ENCODE results near the gene RLF. TPM values are rescaled to one million over a fixed set of nuclear protein-coding genes. Genes with fewer than 3 reads are reported as not detected.

Gene RLF
- polyA plus RNA-seq, 2 of the 4 experiments (the other 2 are of a cell fraction), result 4.7 to 7.9 TPM

DNA sequence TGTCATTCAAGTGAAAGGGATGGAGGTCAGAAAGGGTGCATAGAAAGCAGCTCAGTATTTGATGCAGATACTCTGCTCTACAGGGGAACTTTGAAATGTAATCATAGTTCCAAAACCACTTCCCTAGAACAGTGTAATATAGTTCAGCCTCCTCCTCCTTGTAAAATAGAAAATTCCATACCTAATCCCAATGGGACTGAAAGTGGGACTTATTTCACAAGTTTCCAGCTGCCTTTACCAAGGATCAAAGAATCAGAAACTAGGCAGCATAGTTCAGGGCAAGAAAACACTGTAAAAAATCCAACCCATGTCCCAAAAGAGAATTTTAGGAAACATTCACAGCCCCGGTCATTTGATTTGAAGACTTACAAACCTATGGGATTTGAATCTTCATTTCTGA lies 78.4 kb downstream of the RLF start (continued):
- TF ChIP-seq, protein P1, sequence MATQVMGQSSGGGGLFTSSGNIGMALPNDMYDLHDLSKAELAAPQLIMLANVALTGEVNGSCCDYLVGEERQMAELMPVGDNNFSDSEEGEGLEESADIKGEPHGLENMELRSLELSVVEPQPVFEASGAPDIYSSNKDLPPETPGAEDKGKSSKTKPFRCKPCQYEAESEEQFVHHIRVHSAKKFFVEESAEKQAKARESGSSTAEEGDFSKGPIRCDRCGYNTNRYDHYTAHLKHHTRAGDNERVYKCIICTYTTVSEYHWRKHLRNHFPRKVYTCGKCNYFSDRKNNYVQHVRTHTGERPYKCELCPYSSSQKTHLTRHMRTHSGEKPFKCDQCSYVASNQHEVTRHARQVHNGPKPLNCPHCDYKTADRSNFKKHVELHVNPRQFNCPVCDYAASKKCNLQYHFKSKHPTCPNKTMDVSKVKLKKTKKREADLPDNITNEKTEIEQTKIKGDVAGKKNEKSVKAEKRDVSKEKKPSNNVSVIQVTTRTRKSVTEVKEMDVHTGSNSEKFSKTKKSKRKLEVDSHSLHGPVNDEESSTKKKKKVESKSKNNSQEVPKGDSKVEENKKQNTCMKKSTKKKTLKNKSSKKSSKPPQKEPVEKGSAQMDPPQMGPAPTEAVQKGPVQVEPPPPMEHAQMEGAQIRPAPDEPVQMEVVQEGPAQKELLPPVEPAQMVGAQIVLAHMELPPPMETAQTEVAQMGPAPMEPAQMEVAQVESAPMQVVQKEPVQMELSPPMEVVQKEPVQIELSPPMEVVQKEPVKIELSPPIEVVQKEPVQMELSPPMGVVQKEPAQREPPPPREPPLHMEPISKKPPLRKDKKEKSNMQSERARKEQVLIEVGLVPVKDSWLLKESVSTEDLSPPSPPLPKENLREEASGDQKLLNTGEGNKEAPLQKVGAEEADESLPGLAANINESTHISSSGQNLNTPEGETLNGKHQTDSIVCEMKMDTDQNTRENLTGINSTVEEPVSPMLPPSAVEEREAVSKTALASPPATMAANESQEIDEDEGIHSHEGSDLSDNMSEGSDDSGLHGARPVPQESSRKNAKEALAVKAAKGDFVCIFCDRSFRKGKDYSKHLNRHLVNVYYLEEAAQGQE (IDR thresholded peaks at IDR 0.05), result no peak
- TF ChIP-seq KDM5A (IDR thresholded peaks at IDR 0.05) (no peak), ESRRA (IDR thresholded peaks at IDR 0.05; ENCODE audit: borderline replicate concordance, low read length) (no peak), RFX5 (IDR thresholded peaks at IDR 0.05) (no peak)

DNA sequence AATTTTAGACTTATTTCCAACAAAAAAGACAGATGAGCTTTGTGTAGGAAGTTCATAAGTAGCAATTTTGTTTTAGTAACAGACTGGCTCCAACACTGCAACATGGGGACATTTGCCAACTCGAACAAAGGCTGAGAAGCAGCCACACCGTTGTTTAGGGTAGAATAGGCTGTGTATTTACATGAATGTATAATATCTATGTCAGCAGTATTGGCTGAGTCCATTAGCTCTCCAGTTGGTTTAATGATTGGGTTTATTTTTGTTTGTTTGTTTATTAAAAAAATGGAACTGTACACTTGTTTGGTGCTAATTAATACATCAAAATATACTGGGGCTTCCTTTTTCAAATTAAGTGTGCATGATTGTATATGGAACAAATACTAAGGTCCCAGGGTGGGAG lies 79.2 kb downstream of the RLF start:
- no peaks in the 10 kb centered on the region for H3K4me1 ChIP-seq
- no peak overlapping the region for H3K4me2 ChIP-seq
- ChIA-PET POLR2A (no interaction called here), CTCF (no interaction called here)
- FAIRE-seq, result no peak
- 97% methylated on average over 2 of the region's 2 CpGs for WGBS (ENCODE audit: missing lambda C conversion rate)
- no peak for TF ChIP-seq CHD4 (IDR thresholded peaks at IDR 0.05; ENCODE audit: borderline replicate concordance)
- TF ChIP-seq HOXB13 (CRISPR knock-in tag; IDR thresholded peaks at IDR 0.05; ENCODE audit: low read depth), result no peak
- ATAC-seq, result no peak
- no peaks in the 10 kb centered on the region for H3K9me3 ChIP-seq
- no peak overlapping the region for H3K4me3 ChIP-seq
- DNase-seq (ENCODE audit: low read depth in 1 of 2, low spot score in 1 of 2), result no peak
- no peak overlapping the region for H3K27ac ChIP-seq

GRCh38 chr1:40241362-40241761 lies 80.2 kb downstream of the RLF start:
- Histone ChIP-seq H3K4me1 (no peaks in the 10 kb centered on the region), H3K9me3 (no peaks in the 10 kb centered on the region), H3K27ac (no peak overlapping the region), H3K4me3 (no peak overlapping the region), H3K4me2 (no peak overlapping the region)
- DNase-seq (ENCODE audit: low read depth in 1 of 2, low spot score in 1 of 2) (no peak), ATAC-seq (no peak), FAIRE-seq (no peak)
- ChIA-PET POLR2A (no interaction called here), CTCF (interaction anchor here (1.3 kb wide), 1 partner anchor 58 kb away, joined by 3 read pairs; no protein-coding TSS in a partner anchor)
- 100% methylated on average over 1 of the region's 1 CpG for WGBS (ENCODE audit: missing lambda C conversion rate)
- no peak for TF ChIP-seq MYC (IDR thresholded peaks at IDR 0.05; ENCODE audit: borderline replicate concordance, low read length)
- no peak for TF ChIP-seq E2F6 (IDR thresholded peaks at IDR 0.05; ENCODE audit: borderline replicate concordance, low read depth)
- TF ChIP-seq JUNB (IDR thresholded peaks at IDR 0.05), result no peak
- no peak for TF ChIP-seq NPAS2 (CRISPR knock-in tag; IDR thresholded peaks at IDR 0.05; ENCODE audit: borderline replicate concordance)
- no peak for TF ChIP-seq FOSB (CRISPR knock-in tag; IDR thresholded peaks at IDR 0.05)
- TF ChIP-seq CBX2 (IDR thresholded peaks at IDR 0.05; ENCODE audit: borderline replicate concordance, low read depth), result no peak
- TF ChIP-seq, protein P2, sequence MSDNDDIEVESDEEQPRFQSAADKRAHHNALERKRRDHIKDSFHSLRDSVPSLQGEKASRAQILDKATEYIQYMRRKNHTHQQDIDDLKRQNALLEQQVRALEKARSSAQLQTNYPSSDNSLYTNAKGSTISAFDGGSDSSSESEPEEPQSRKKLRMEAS (IDR thresholded peaks at IDR 0.05), result no peak
- TF ChIP-seq ZC3H11A (IDR thresholded peaks at IDR 0.05), result no peak
- no peak for TF ChIP-seq ZNF302 (CRISPR knock-in tag; IDR thresholded peaks at IDR 0.05)
- no peak for TF ChIP-seq TP53 (CRISPR knock-in tag; IDR thresholded peaks at IDR 0.05)
- no peak for TF ChIP-seq HDAC2 (IDR thresholded peaks at IDR 0.05)
- TF ChIP-seq, protein P3, sequence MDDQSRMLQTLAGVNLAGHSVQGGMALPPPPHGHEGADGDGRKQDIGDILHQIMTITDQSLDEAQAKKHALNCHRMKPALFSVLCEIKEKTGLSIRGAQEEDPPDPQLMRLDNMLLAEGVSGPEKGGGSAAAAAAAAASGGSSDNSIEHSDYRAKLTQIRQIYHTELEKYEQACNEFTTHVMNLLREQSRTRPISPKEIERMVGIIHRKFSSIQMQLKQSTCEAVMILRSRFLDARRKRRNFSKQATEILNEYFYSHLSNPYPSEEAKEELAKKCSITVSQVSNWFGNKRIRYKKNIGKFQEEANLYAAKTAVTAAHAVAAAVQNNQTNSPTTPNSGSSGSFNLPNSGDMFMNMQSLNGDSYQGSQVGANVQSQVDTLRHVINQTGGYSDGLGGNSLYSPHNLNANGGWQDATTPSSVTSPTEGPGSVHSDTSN (IDR thresholded peaks at IDR 0.05), result no peak
